ENCODE measurements around the gene ATMIN.

The ATMIN gene

GRCh38 chr16:80994451-80994850, 41.2 kb upstream of the ATMIN start:
- Histone ChIP-seq H3K9me3 (ENCODE audit: control insufficient read depth, low read length) (no peaks in the 10 kb centered on the region), H3K4me3 (ENCODE audit: insufficient read depth, low read depth, low read length) (no peak overlapping the region), H3K4me1 (ENCODE audit: control insufficient read depth, insufficient read depth, low read length) (no peaks in the 10 kb centered on the region), H3K27me3 (ENCODE audit: control insufficient read depth, insufficient read depth, low read length, poor library complexity, severe bottlenecking) (no peaks in the 10 kb centered on the region), H3K27ac (ENCODE audit: insufficient read depth, low read depth, low read length, poor library complexity, severe bottlenecking) (no peak overlapping the region), H3K36me3 (ENCODE audit: control insufficient read depth, insufficient read depth, low read length) (no peaks in the 10 kb centered on the region)

- no peaks in the 10 kb centered on the region for H3K9me3 ChIP-seq (ENCODE audit: control insufficient read depth, low read length)
- 96 to 100% methylated on average over 1 to 3 of the region's 4 CpGs for WGBS, 2 experiments
- H3K27me3 ChIP-seq (ENCODE audit: control insufficient read depth, insufficient read depth, low read length, poor library complexity, severe bottlenecking), result no peaks in the 10 kb centered on the region
- H3K27ac ChIP-seq (ENCODE audit: insufficient read depth, low read depth, low read length, poor library complexity, severe bottlenecking), result no peak overlapping the region
- no peaks in the 10 kb centered on the region for H3K36me3 ChIP-seq (ENCODE audit: control insufficient read depth, insufficient read depth, low read length)
- H3K4me3 ChIP-seq (ENCODE audit: insufficient read depth, low read depth, low read length), result no peak overlapping the region
- H3K4me1 ChIP-seq (ENCODE audit: control insufficient read depth, insufficient read depth, low read length), result no peaks in the 10 kb centered on the region
Measured at GRCh38 chr16:80996688-80997138, 38.9 kb upstream of the ATMIN start.

GRCh38 chr16:80997139-80997798, 38.4 kb upstream of the ATMIN start:
- H3K27ac ChIP-seq (ENCODE audit: insufficient read depth, low read depth, low read length, poor library complexity, severe bottlenecking), result no peak overlapping the region
- no peaks in the 10 kb centered on the region for H3K9me3 ChIP-seq (ENCODE audit: control insufficient read depth, low read length)
- WGBS, 2 experiments, result 84 to 93% methylated on average over 7 to 8 of the region's 9 CpGs

GRCh38 chr16:80997964-80998620, 37.5 kb upstream of the ATMIN start:
- Histone ChIP-seq H3K27me3 (ENCODE audit: control insufficient read depth, insufficient read depth, low read length, poor library complexity, severe bottlenecking) (no peaks in the 10 kb centered on the region), H3K4me1 (ENCODE audit: control insufficient read depth, insufficient read depth, low read length) (no peaks in the 10 kb centered on the region), H3K27ac (ENCODE audit: insufficient read depth, low read depth, low read length, poor library complexity, severe bottlenecking) (no peak overlapping the region), H3K9me3 (ENCODE audit: control insufficient read depth, low read length) (no peaks in the 10 kb centered on the region), H3K4me3 (ENCODE audit: insufficient read depth, low read depth, low read length) (no peak overlapping the region), H3K36me3 (ENCODE audit: control insufficient read depth, insufficient read depth, low read length) (no peaks in the 10 kb centered on the region)
- WGBS, 2 experiments, result 93 to 97% methylated on average over 5 to 7 of the region's 7 CpGs

More at GRCh38 chr16:80997139-80997798, 38.4 kb upstream of the ATMIN start:
- Histone ChIP-seq H3K4me3 (ENCODE audit: insufficient read depth, low read depth, low read length) (no peak overlapping the region), H3K27me3 (ENCODE audit: control insufficient read depth, insufficient read depth, low read length, poor library complexity, severe bottlenecking) (no peaks in the 10 kb centered on the region), H3K36me3 (ENCODE audit: control insufficient read depth, insufficient read depth, low read length) (no peaks in the 10 kb centered on the region), H3K4me1 (ENCODE audit: control insufficient read depth, insufficient read depth, low read length) (no peaks in the 10 kb centered on the region)

- no peaks in the 10 kb centered on the region for H3K27me3 ChIP-seq (ENCODE audit: control insufficient read depth, insufficient read depth, low read length, poor library complexity, severe bottlenecking)
- no peaks in the 10 kb centered on the region for H3K4me1 ChIP-seq (ENCODE audit: control insufficient read depth, insufficient read depth, low read length)
- H3K27ac ChIP-seq (ENCODE audit: insufficient read depth, low read depth, low read length, poor library complexity, severe bottlenecking), result no peak overlapping the region
- no peaks in the 10 kb centered on the region for H3K9me3 ChIP-seq (ENCODE audit: control insufficient read depth, low read length)
- H3K4me3 ChIP-seq (ENCODE audit: insufficient read depth, low read depth, low read length), result no peak overlapping the region
- H3K36me3 ChIP-seq (ENCODE audit: control insufficient read depth, insufficient read depth, low read length), result no peaks in the 10 kb centered on the region
- 96 to 98% methylated on average over 3 of the region's 3 CpGs for WGBS, 2 experiments
Measured at GRCh38 chr16:81000873-81001272, 34.8 kb upstream of the ATMIN start.

GRCh38 chr16:81001330-81001729, 34.3 kb upstream of the ATMIN start:
- Histone ChIP-seq H3K27me3 (ENCODE audit: control insufficient read depth, insufficient read depth, low read length, poor library complexity, severe bottlenecking) (no peaks in the 10 kb centered on the region), H3K9me3 (ENCODE audit: control insufficient read depth, low read length) (no peaks in the 10 kb centered on the region), H3K4me1 (ENCODE audit: control insufficient read depth, insufficient read depth, low read length) (no peaks in the 10 kb centered on the region), H3K4me3 (ENCODE audit: insufficient read depth, low read depth, low read length) (no peak overlapping the region), H3K36me3 (ENCODE audit: control insufficient read depth, insufficient read depth, low read length) (no peaks in the 10 kb centered on the region), H3K27ac (ENCODE audit: insufficient read depth, low read depth, low read length, poor library complexity, severe bottlenecking) (no peak overlapping the region)
- WGBS, 2 experiments, result 95% methylated on average over 4 to 5 of the region's 5 CpGs

GRCh38 chr16:81003064-81003463, 32.6 kb upstream of the ATMIN start:
- Histone ChIP-seq H3K9me3 (ENCODE audit: control insufficient read depth, low read length) (no peaks in the 10 kb centered on the region), H3K27ac (ENCODE audit: insufficient read depth, low read depth, low read length, poor library complexity, severe bottlenecking) (no peak overlapping the region), H3K4me3 (ENCODE audit: insufficient read depth, low read depth, low read length) (no peak overlapping the region), H3K36me3 (ENCODE audit: control insufficient read depth, insufficient read depth, low read length) (no peaks in the 10 kb centered on the region), H3K4me1 (ENCODE audit: control insufficient read depth, insufficient read depth, low read length) (peaks cover under 1% of the 10 kb centered on the region), H3K27me3 (ENCODE audit: control insufficient read depth, insufficient read depth, low read length, poor library complexity, severe bottlenecking) (no peaks in the 10 kb centered on the region)
- WGBS, 2 experiments, result 92 to 94% methylated on average over 4 of the region's 4 CpGs

- Histone ChIP-seq H3K4me1 (ENCODE audit: control insufficient read depth, insufficient read depth, low read length) (peaks cover 4% of the 10 kb centered on the region), H3K9me3 (ENCODE audit: control insufficient read depth, low read length) (no peaks in the 10 kb centered on the region), H3K27me3 (ENCODE audit: control insufficient read depth, insufficient read depth, low read length, poor library complexity, severe bottlenecking) (no peaks in the 10 kb centered on the region), H3K36me3 (ENCODE audit: control insufficient read depth, insufficient read depth, low read length) (no peaks in the 10 kb centered on the region), H3K4me3 (ENCODE audit: insufficient read depth, low read depth, low read length) (no peak overlapping the region), H3K27ac (ENCODE audit: insufficient read depth, low read depth, low read length, poor library complexity, severe bottlenecking) (no peak overlapping the region)
- 84% methylated on average over 10 to 11 of the region's 11 CpGs for WGBS, 2 experiments
Measured at GRCh38 chr16:81003610-81004460, 31.8 kb upstream of the ATMIN start.

- peaks cover 4% of the 10 kb centered on the region for H3K4me1 ChIP-seq (ENCODE audit: control insufficient read depth, insufficient read depth, low read length)
- no peaks in the 10 kb centered on the region for H3K9me3 ChIP-seq (ENCODE audit: control insufficient read depth, low read length)
- 69 to 70% methylated on average over 13 to 14 of the region's 14 CpGs for WGBS, 2 experiments
- no peaks in the 10 kb centered on the region for H3K27me3 ChIP-seq (ENCODE audit: control insufficient read depth, insufficient read depth, low read length, poor library complexity, severe bottlenecking)
- H3K4me3 ChIP-seq (ENCODE audit: insufficient read depth, low read depth, low read length), result no peak overlapping the region
- no peaks in the 10 kb centered on the region for H3K36me3 ChIP-seq (ENCODE audit: control insufficient read depth, insufficient read depth, low read length)
- no peak overlapping the region for H3K27ac ChIP-seq (ENCODE audit: insufficient read depth, low read depth, low read length, poor library complexity, severe bottlenecking)
Measured at GRCh38 chr16:81004646-81005353, 30.8 kb upstream of the ATMIN start.
